Central memory CD4-positive, alpha-beta T cell (primary cell): Measurements from ENCODE around the gene ANXA9.
A peak's percentile ranks its signal among the peaks of the same experiment; 100 is the strongest.

ENCODE experiments used
- DNase-seq: peaks from one replicate; pipeline ENCODE4 v3.0.0; 2022

Gene ANXA9

DNA sequence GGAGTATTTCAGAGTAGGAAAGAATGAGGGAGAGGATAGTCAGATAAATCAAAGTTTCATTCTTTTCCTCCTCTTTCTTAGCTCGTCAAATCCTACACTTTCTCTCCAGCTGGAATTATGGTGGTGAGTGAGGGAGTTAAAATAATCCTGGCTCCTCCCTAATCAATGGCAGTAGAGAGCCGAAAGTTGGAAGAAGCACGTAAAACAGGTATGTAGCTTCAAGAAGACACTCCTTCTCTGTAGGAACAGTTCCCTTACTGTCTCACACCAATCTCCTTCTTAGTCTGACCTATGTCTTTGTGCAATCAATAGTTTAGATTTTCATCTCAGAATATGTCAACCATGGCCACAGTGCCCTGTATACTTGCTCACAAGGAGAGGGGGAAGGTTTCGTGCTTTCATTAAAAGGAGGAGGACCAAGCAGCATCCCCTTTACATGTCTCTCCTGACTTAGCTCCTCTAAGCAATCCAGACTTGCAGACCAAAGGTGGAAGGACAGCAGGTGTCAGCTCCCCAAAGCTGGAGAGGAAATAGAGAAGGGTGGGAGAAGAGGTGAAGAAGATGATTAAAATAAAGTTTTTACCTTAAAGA lies 23.7 kb downstream of the ANXA9 start:
- no peak for DNase-seq

DNA sequence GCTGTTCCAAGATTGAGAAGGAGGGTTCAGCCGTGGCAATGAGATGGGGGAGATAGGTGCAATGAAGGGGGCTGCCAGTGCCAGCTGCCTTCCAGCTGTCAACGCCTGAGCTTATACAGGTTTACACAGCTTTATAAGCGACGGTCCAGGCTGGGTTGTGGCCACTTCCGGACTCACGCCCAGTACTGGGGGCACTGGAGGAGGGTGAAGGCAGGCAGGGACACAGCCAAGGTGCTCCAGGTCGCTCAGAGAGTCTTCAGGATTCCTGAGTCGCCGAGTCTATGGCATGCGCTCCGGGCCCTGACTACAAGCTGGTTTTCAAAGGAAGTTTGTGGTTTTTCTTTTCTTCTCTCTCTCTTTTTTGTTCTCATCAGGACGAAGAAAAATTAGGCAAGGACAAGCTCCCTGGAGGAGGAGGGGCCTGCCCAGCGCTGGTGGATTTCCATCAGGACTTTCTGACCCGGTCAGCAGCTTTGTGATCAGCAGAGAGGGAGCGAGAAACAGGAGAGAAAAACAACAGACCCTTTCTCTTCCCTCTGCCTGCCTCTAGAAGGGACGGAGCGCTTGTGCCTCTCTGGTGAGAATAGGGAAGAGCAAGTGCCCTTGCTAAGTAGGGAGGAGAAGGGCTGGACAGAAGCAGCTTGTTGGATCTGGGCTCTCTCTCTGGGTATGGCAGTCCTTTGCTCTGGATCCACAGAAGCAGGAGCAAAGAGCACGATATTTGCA lies 24.4 kb downstream of the ANXA9 start, which contains the start of gene MINDY1:
Gene MINDY1 (minus strand): TSS at position 576 of the 726 bp plus-strand sequence. CDS start 4,285 bp downstream, outside the sequence.
- DNase-seq = peak; percentile 31

DNA sequence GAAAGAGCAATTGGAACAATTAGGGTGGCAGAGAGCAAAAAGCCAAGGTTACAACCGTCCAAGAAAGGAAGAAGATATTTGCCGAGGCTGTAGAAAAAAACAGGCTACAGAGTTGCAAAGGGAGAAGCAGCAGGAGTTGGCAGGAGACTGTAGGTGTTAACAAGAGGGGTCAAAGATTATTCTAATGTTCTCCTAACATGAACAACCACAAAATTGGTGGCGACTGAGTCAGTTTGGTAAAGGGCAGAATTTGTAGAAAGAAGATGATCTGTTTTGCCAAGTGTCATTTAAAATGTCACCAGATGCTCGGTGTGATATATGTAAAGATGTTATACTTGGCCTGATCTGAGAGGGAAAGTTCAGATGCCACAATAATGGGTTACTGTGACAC lies 25.8 kb downstream of the ANXA9 start:
- DNase-seq = no peak

DNA sequence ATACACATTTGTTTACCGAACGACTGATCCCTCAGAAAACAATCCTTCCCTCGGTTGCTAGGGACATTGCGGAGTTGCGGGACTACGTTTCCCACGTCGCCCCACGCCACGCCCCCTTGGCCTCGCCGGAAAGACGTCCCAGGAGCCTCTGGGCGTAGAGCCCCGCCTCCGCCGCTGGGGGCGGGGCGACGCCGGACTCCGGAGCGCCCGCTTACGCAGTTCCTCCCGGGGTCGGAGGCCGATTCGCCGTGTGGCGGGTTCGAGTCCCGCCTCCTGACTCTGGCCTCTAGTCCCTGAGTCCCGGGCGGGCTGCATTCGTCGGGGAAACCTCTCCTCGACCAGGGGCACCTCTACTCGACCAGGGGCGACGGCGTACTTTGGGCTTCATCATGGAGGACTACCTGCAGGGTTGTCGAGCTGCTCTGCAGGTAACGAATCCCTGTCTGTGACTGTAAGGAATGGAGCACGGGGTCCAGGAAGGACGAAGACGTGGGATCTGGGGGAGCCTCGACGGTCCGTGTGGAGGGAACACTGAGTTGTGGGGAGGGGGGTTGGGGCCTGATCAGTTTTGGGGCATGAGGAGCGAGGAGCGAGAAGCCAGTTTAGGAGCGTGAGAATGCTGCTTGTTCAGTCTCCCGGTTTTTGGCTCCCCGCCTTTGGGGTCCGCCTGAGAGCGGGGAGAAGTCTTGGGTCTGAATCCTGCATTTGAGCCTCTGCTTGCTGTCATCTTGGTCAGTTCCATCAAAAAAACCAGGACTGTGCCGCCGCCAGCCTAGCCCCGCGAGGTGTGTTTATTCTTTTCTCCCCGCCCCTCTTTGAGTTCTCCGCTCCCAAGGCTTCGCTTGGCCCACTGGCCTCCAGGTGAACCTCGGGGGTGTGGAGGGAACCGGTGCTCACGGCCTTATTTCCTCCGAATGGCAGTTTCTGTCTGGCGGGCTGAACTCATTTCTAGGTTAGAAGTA lies 26.4 kb downstream of the ANXA9 start, which contains the start of gene PRUNE1:
Gene PRUNE1 (plus strand): TSS at position 206 of the 962 bp plus-strand sequence. CDS start 184 bp downstream, at position 390.
- DNase-seq = peak; percentile 96

DNA sequence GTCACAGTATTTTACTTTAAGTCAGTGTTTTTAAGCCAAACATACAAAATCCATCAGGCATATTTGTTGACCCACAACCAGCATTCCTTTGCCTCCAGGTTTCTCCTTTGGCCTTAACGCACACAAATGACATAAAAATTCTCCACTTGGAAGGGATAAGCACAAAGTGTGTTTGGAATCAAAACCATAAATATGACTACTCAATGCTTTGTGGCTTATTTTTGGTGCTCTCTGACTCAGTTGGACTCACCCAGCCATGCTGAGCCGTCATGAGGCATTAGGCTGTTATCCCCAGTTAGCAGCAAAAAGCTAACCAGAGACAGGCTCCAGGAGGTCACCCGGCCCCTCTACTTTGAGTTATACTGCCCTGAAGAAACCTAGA lies 27.1 kb downstream of the ANXA9 start:
- no peak for DNase-seq

DNA sequence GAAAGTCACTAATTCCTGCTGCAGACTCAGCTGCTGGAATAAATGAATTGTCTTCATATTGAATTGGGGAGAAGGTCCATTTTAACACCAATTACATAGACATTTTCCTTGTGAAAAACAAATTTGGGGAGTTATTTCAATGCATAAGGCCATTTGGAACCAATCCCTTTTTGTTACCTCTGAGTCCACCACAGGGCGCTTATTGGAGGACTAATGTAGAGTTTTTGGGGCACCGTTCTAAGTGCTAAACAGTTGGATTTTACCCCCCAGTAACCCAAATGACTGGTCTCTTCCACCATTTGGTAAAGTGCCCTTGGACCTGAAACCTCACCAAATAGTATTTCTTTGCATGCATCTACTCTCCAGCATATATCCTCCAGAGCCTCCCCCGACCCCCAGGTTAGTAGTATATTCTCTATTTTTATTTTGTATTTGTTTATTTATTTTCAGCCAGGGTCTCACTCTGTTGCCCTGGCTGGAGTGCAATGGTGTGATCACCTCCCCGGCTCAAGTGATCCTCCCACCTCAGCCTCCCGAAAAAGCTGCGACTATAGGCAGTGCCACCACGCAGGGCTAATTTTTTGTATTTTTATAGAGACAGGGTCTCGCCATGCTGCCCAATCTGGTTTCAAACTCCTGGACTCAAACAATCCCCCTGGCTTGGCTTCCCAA lies 27.7 kb downstream of the ANXA9 start:
- DNase-seq = no peak

DNA sequence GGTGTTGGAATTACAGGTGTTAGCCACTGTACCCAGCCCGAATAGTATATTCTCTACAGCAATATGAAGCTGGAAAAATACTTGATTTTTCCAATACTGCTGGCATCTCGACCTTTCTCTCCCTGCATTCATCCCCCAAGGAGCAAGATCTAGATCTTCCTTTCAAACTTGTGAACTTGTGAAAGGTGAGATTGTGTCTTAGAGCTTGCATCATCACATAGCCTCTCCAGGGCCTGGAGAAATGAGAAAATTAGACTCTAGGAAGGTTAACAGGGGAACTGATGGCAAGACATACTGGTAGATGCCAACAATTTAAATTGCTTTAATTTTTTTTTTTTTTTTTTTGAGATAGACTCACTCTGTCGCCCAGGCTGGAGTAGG lies 28.2 kb downstream of the ANXA9 start:
- DNase-seq = no peak

DNA sequence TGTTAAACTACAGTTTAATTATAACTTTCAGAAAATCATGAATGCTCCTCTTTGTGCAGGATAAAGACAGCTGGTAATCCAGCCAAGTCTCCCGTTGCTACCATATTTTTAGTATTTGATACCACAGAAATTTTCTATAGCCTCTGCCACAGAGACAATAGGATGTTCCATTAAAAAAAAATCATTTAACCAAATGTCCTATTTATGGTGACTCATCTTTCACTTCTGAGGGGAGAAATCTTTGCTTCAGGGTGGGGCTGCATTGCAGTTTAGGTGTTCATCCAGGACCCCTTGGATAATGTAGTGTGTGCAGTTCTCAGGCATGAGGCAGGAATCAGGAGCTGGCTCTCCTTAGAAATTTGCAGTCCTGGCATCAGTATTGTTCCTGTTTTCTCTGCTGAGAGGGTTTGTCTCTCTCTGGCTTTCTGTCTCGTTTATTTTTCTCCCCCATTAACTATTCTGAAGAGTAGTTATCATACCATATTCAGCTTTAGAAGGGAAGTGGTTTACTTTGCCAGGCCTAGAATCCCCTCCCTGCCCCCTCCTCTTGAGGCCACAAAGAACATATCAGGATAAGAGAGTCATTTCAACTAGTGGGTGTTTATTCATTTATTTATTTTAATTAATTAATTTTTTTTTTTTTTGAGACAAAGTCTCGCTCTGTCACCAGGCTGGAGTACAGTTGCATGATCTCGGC lies 29.2 kb downstream of the ANXA9 start:
- DNase-seq = no peak

DNA sequence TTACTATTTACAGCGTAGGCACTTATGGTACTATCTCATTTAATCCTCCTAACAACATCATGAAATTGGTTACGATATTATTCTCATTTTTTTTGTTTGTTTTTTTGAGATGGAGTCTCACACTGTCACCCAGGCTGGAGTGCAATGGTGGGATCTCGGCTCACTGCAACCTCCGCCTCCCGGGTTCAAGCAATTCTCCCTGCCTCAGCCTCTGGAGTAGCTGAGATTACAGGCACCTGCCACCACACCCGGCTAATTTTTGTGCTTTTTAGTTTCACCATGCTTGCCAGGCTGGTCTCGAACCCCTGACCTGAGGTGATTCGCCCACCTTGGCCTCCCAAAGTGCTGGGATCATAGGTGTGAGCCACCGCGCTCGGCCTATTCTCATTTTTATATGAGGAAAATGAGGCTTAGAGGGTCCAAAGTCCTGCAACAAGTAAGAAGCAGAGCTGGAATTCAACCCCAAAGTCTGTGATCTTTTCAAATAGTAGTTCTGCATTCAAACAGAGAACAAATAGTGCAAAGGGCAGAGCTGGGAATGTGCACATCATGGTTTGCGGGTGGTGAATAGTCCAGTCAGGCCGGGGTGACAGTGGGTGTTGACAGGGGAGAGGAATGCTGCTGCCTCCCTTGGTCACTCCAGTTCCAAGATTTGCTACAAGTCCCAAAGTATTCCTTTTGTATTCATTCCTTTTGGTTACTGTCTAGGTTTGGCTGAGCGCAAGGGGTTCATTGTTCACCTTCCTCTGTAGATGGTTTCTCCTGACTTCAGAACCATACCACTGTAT lies 30.8 kb downstream of the ANXA9 start:
- DNase-seq = no peak

DNA sequence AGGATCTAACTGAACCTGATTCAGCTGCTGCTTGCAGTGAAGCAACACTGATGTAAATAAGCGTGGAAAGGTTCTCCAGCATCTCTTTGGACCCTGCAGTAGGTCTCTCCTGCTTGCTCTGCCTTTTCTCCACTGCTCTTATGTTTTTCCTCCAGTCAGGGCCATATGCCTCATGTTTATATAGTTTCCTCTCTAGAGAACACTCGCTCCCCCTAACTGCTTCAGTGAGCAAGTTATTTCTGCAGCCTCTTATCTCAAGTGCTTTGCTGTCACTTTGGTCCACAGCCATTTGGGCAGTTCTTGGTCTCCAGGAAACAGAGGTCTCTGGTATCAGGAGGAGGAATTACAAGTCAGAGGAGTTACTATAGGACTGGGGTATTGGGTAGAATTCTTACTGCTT lies 31.4 kb downstream of the ANXA9 start:
- DNase-seq = no peak

DNA sequence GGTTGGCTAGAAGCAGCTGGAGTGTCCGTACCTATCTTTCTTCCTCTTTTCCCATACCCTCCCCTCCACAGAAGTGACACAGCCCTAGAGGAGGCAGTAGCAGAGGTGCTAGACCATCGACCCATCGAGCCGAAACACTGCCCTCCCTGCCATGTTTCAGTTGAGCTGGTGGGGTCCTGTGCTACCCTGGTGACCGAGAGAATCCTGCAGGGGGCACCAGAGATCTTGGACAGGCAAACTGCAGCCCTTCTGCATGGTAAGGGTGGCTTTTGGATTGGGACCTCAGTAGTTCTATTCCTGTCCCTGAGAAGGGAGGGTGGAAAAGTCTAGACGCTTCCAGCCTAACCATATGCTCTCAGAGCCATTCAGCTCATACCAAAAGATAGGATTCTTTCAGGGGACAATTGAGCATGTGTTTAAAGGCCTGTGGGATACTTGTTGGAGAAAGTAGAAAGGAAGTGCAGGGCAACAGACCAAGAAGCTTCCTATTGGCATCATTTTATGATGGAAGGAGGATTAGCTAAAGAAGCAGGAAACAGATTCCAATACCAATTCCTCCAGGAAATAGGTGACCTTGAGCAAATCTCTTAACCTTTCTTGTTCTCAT lies 42.6 kb downstream of the ANXA9 start:
- DNase-seq = peak; percentile 80

DNA sequence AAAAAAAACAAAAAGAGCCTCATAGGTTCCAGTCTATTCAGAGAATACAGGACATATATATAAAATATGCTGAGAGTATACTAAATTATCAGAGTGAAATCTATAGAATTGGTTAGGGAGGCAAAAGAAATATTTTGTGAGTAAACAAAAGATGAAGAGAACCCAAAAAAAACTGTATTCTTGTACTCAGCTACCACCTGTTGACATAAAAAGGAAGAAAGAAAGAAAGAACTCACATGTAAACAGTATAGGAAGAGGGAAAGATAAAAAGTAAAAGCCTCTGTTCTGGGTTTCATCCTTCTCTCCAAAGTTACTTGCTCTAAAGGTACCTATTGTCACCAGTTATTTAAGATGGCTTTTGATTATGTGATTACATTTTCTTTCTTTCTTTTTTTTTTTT lies 44.4 kb downstream of the ANXA9 start:
- DNase-seq = no peak

DNA sequence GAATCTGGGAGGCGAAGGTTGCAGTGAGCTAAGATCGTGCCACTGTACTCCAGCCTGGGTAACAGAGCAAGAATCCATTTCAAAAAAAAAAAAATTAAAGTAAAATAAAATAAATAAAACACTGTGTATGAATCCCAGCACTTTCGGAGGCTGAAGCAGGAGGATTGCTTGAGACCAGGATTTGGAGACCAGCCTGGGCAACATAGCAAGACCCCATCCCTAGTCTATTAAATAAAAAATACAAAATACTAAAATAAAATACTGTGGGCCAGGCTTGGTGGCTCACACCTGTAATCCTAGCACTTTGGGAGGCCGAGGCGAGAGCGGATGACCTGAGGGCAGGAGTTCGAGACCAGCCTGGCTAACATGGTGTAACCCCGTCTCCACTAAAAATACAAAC lies 50.1 kb downstream of the ANXA9 start:
- DNase-seq = no peak

DNA sequence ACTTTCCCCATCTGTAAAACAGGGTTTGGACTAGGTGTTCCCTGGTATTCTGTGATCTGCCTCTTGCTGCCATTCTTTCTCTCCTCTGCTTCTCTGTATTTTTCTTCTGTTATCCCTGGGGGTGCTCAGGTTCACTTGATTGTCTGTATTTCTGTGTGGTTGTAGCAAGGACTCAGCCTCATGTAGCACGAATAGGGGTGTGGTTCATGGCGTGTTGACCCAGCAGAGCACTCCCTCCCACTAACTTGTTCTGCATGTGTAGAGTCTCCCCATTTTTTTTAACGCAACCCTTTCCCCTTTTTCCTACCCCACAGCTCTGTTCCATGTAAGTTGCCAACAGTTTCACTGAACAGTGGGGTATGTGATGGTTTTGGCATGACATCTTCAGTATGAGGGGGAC lies 53.1 kb downstream of the ANXA9 start:
- no peak for DNase-seq

DNA sequence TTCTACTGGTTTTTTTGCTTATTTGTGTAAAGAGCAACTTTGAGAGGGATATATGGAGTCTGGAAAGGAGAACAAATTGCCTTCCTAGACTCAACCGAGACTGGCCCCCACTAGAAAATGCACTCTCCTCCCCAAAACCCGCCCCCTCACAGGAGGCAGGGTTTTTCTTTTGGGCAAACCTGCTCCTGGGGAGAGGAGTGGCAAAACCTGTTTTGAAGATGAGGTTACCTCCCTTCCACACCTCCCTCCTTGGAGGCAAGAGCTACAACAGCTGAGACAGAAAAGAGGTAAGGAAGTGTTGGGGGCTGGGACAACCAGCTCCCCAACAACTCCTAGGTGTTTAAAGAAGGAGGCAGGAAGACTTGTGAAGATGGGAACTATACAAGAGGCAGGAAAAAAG lies 54.3 kb downstream of the ANXA9 start, which contains the start of gene BNIPL:
Gene BNIPL (plus strand): TSS at position 231 of the 400 bp plus-strand sequence. CDS start 140 bp downstream, at position 371.
- no peak for DNase-seq

DNA sequence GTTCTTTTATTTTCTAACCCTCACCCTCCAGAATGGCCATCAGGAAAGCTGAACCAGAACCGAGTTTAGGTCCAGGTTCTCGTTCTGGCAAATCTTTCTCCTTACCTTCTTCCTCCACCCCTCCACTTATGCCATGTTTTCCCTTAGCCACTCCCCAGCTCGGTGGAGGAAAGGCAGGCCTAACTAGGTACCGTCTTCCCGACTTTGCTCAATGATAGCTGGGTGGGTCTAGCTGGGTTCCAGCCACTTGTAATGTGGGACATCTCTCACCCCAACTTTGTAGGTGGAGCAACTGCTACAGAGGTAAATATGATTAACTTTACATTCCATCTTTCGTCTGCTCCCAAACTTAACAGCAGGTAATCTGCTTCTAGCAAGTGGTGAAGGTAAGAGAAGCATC lies 54.9 kb downstream of the ANXA9 start:
- no peak for DNase-seq

DNA sequence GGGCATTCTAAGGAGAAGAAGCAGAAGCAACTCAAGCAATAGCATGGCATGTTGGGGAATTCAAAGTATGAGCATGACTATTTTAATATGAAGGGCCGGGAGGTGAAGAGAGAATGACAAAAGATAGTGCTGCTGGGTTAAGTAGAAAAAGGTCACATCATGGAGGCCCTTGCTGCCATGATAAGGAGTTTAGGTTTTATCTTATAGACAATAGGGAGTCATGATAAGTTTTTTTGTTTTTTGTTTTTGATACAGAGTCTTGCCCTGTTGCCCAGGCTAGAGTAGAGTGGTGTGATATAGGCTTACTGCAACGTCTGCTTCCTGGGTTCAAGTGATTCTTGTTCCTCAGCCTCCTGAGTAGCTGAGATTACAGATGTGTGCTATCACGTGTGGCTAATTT lies 57.4 kb downstream of the ANXA9 start:
- no peak for DNase-seq

DNA sequence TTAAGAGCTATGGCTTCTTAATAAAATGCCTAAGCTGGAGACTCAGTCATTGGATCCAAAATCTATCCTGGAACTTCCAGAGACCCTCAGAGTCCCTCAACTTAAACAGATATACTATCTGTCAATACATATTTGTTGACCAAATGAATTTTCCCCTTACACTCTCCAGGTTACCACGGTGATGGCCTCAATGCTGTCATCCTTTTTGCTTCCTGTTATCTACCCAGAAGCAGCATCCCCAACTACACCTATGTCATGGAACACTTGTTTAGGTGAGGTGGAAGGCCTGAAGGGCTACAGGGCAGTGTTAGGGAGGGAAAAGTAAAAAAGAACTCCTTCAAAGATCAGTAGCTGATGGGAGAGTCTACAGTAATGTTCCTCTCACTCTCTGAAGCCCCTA lies 61.1 kb downstream of the ANXA9 start:
- no peak for DNase-seq
